Measurements from ENCODE around the gene ASCC1.

ASCC1 gene

GRCh38 chr10:72096115-72097000 lies 119.7 kb downstream of the ASCC1 start:
- DNase-seq: no peak

- no peak for DNase-seq
These were observed 120.9 kb downstream of the ASCC1 start for GRCh38 chr10:72095195-72095594.

GRCh38 chr10:72094574-72094973 lies 121.5 kb downstream of the ASCC1 start:
- DNase-seq: no peak

- DNase-seq: no peak
These were observed 122.6 kb downstream of the ASCC1 start for GRCh38 chr10:72093450-72093849.

GRCh38 chr10:72092987-72093386 lies 123.1 kb downstream of the ASCC1 start:
- no peak for DNase-seq

- no peak for DNase-seq
These were observed 123.7 kb downstream of the ASCC1 start for GRCh38 chr10:72092171-72092924.

- no peak for DNase-seq
These were observed 125.8 kb downstream of the ASCC1 start for GRCh38 chr10:72090326-72090725.

GRCh38 chr10:72089618-72090017 lies 126.5 kb downstream of the ASCC1 start:
- DNase-seq: no peak

GRCh38 chr10:72088889-72089575 lies 127.0 kb downstream of the ASCC1 start:
- DNase-seq: peak; percentile 54

GRCh38 chr10:72087969-72088888 lies 127.8 kb downstream of the ASCC1 start, which contains the start of gene SPOCK2:
TSS of gene SPOCK2 (minus strand) at chr10:72088551. CDS start at chr10:72088328, 223 bp downstream.
- DNase-seq: peak; percentile 68

- no peak for DNase-seq
These were observed 128.6 kb downstream of the ASCC1 start for GRCh38 chr10:72087392-72087968.

GRCh38 chr10:72086466-72087391 lies 129.3 kb downstream of the ASCC1 start:
- peak; percentile 39 for DNase-seq

GRCh38 chr10:72085864-72086465 lies 130.1 kb downstream of the ASCC1 start:
- DNase-seq: no peak

- no peak for DNase-seq
These were observed 130.9 kb downstream of the ASCC1 start for GRCh38 chr10:72085166-72085565.

GRCh38 chr10:72083790-72084459 lies 132.2 kb downstream of the ASCC1 start:
- peak; percentile 53 for DNase-seq

- no peak for DNase-seq
These were observed 133.0 kb downstream of the ASCC1 start for GRCh38 chr10:72082856-72083789.

GRCh38 chr10:72081772-72082590 lies 134.1 kb downstream of the ASCC1 start:
- DNase-seq: no peak

Data from effector CD8-positive, alpha-beta T cell (primary cell).